Measurements from ENCODE around the gene RAG2. TPM values are rescaled to one million over a fixed set of nuclear protein-coding genes. Genes with fewer than 3 reads are reported as not detected.

Gene RAG2
- total RNA-seq, 1 donor from 2014 or later, result not detected

GRCh38 chr11:36605221-36606216 is 7.5 kb upstream of the RAG2 start:
- no peaks in the 10 kb centered on the region for H3K9me3 ChIP-seq (ENCODE audit: insufficient read depth, low read depth, low read length)
- H3K36me3 Mint-ChIP-seq (ENCODE audit: low read depth, unreplicated experiment), result no peaks in the 10 kb centered on the region
- TF ChIP-seq EZH2 (IDR thresholded peaks at IDR 0.05; ENCODE audit: insufficient read depth, low read length), result no peak
- TF ChIP-seq, protein P1, sequence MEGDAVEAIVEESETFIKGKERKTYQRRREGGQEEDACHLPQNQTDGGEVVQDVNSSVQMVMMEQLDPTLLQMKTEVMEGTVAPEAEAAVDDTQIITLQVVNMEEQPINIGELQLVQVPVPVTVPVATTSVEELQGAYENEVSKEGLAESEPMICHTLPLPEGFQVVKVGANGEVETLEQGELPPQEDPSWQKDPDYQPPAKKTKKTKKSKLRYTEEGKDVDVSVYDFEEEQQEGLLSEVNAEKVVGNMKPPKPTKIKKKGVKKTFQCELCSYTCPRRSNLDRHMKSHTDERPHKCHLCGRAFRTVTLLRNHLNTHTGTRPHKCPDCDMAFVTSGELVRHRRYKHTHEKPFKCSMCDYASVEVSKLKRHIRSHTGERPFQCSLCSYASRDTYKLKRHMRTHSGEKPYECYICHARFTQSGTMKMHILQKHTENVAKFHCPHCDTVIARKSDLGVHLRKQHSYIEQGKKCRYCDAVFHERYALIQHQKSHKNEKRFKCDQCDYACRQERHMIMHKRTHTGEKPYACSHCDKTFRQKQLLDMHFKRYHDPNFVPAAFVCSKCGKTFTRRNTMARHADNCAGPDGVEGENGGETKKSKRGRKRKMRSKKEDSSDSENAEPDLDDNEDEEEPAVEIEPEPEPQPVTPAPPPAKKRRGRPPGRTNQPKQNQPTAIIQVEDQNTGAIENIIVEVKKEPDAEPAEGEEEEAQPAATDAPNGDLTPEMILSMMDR (IDR thresholded peaks at IDR 0.05; ENCODE audit: insufficient read depth, low read depth, low read length), result no peak
- H3K9me3 Mint-ChIP-seq (ENCODE audit: unreplicated experiment), result no peaks in the 10 kb centered on the region
- no peaks in the 10 kb centered on the region for H3K27me3 ChIP-seq (ENCODE audit: insufficient read depth, low read length)
- no peak overlapping the region for H3K4me3 ChIP-seq (ENCODE audit: insufficient read depth, low read depth, low read length)
- H2AFZ ChIP-seq (ENCODE audit: low read depth, low read length), result no peak overlapping the region
- no peak overlapping the region for H3K4me3 Mint-ChIP-seq (ENCODE audit: unreplicated experiment)
- no peak for FAIRE-seq
- no peaks in the 10 kb centered on the region for H3K27me3 Mint-ChIP-seq (ENCODE audit: low read depth, unreplicated experiment)
- no peak overlapping the region for H3K9ac ChIP-seq (ENCODE audit: low read length)
- H3K4me1 Mint-ChIP-seq (ENCODE audit: low read depth, unreplicated experiment), result no peaks in the 10 kb centered on the region
- no peak overlapping the region for H3K27ac ChIP-seq (ENCODE audit: low read depth, low read length)
- no peaks in the 10 kb centered on the region for H3K4me1 ChIP-seq (ENCODE audit: insufficient read depth, low read length)
- no peaks in the 10 kb centered on the region for H4K20me1 ChIP-seq (ENCODE audit: insufficient read depth, low read length)
- no peaks in the 10 kb centered on the region for H3K79me2 ChIP-seq (ENCODE audit: insufficient read depth, low read length)
- no peak overlapping the region for H3K27ac Mint-ChIP-seq (ENCODE audit: unreplicated experiment)
- no peaks in the 10 kb centered on the region for H3K36me3 ChIP-seq (ENCODE audit: insufficient read depth, low read length)
- no peak overlapping the region for H3K4me2 ChIP-seq (ENCODE audit: low read length)
- no peak for DNase-seq (ENCODE audit: low read depth)

- TF ChIP-seq, protein P1 (IDR thresholded peaks at IDR 0.05; ENCODE audit: insufficient read depth, low read depth, low read length), result no peak
- TF ChIP-seq EZH2 (IDR thresholded peaks at IDR 0.05; ENCODE audit: insufficient read depth, low read length), result no peak
- Mint-ChIP-seq H3K27me3 (ENCODE audit: low read depth, unreplicated experiment) (no peaks in the 10 kb centered on the region), H3K4me1 (ENCODE audit: low read depth, unreplicated experiment) (no peaks in the 10 kb centered on the region), H3K36me3 (ENCODE audit: low read depth, unreplicated experiment) (no peaks in the 10 kb centered on the region), H3K4me3 (ENCODE audit: unreplicated experiment) (no peak overlapping the region), H3K9me3 (ENCODE audit: unreplicated experiment) (no peaks in the 10 kb centered on the region), H3K27ac (ENCODE audit: unreplicated experiment) (no peak overlapping the region)
- FAIRE-seq, result no peak
- Histone ChIP-seq H3K4me2 (ENCODE audit: low read length) (no peak overlapping the region), H3K27me3 (ENCODE audit: insufficient read depth, low read length) (no peaks in the 10 kb centered on the region), H3K36me3 (ENCODE audit: insufficient read depth, low read length) (no peaks in the 10 kb centered on the region), H3K9ac (ENCODE audit: low read length) (no peak overlapping the region), H3K4me1 (ENCODE audit: insufficient read depth, low read length) (no peaks in the 10 kb centered on the region), H3K79me2 (ENCODE audit: insufficient read depth, low read length) (no peaks in the 10 kb centered on the region), H4K20me1 (ENCODE audit: insufficient read depth, low read length) (no peaks in the 10 kb centered on the region), H3K4me3 (ENCODE audit: insufficient read depth, low read depth, low read length) (no peak overlapping the region), H3K27ac (ENCODE audit: low read depth, low read length) (no peak overlapping the region), H3K9me3 (ENCODE audit: insufficient read depth, low read depth, low read length) (no peaks in the 10 kb centered on the region), H2AFZ (ENCODE audit: low read depth, low read length) (no peak overlapping the region)
- DNase-seq (ENCODE audit: low read depth), result no peak
Observed at GRCh38 chr11:36602135-36602534, 4.1 kb upstream of the RAG2 start.

DNA sequence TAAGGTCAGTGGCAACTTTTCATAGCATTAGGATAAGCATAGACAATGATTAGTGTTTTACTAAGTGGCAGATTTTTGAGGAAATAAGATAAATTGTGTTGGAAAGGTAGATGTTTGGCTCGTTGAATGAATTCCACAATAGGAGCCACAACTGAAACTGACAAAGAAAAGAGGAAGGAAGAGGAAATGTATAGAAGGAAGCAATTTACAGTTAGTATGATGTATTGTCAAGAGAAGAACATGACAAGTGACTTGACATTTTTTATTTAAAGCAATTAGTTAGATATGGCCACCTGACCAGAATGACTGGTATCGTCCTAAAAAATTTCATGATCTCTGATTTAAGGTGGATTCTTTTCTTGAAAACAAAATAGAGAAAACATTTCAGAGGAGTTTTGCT is 3.1 kb upstream of the RAG2 start:
- H3K36me3 Mint-ChIP-seq (ENCODE audit: low read depth, unreplicated experiment), result no peaks in the 10 kb centered on the region
- Histone ChIP-seq H4K20me1 (ENCODE audit: insufficient read depth, low read length) (no peaks in the 10 kb centered on the region), H3K9me3 (ENCODE audit: insufficient read depth, low read depth, low read length) (no peaks in the 10 kb centered on the region), H3K4me2 (ENCODE audit: low read length) (no peak overlapping the region), H3K79me2 (ENCODE audit: insufficient read depth, low read length) (no peaks in the 10 kb centered on the region), H3K27ac (ENCODE audit: low read depth, low read length) (no peak overlapping the region), H3K27me3 (ENCODE audit: insufficient read depth, low read length) (no peaks in the 10 kb centered on the region), H3K9ac (ENCODE audit: low read length) (no peak overlapping the region), H3K4me1 (ENCODE audit: insufficient read depth, low read length) (no peaks in the 10 kb centered on the region), H3K4me3 (ENCODE audit: insufficient read depth, low read depth, low read length) (no peak overlapping the region), H2AFZ (ENCODE audit: low read depth, low read length) (no peak overlapping the region), H3K36me3 (ENCODE audit: insufficient read depth, low read length) (no peaks in the 10 kb centered on the region)
- no peaks in the 10 kb centered on the region for H3K27me3 Mint-ChIP-seq (ENCODE audit: low read depth, unreplicated experiment)
- H3K9me3 Mint-ChIP-seq (ENCODE audit: unreplicated experiment), result no peaks in the 10 kb centered on the region
- FAIRE-seq (no peak), DNase-seq (ENCODE audit: low read depth) (no peak)
- H3K4me1 Mint-ChIP-seq (ENCODE audit: low read depth, unreplicated experiment), result no peaks in the 10 kb centered on the region
- no peak for TF ChIP-seq EZH2 (IDR thresholded peaks at IDR 0.05; ENCODE audit: insufficient read depth, low read length)
- TF ChIP-seq, protein P1 (IDR thresholded peaks at IDR 0.05; ENCODE audit: insufficient read depth, low read depth, low read length), result no peak
- no peak overlapping the region for H3K4me3 Mint-ChIP-seq (ENCODE audit: unreplicated experiment)
- H3K27ac Mint-ChIP-seq (ENCODE audit: unreplicated experiment), result no peak overlapping the region
